ENCODE results near the gene CD7. TPM values are rescaled to one million over a fixed set of nuclear protein-coding genes. Genes with fewer than 3 reads are reported as not detected.

The CD7 gene
- total and polyA plus RNA-seq, 9 of the 15 experiments (the other 6 are each of a cell fraction or from before 2014, with no cell fraction given): 0.21 to 0.35 TPM; not detected in 7

DNA sequence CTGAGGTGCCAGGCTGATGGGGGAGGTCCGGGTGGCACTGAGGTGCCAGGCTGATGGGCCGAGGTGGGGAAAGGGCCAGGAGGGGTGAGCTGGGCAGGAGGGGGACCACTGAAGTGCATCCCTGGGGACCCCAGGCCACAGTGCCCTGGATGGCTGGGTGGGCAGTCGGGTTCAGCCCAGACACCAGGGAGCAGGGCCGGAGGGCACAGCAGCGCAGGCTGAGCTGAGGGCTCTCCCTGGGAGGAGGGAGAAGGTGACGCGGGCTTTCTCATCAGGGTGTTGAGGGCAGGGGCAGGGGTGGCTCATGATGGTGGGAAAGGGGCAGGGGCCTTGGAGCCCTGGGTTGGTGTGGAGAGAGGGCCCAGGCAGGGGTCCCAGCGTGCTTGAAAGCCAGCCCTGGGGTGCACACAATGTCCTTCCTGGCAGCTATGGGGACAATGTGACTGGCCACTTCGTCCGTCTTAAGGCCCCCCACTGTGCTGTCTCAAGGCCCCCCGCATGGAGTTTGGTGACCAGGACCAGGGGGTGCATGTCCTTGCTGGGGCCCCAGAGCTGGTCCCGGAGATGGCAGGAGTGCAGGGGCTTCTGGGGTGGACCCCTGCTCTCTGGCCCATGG, 16.0 kb downstream of the CD7 start (continued):
- TF ChIP-seq, protein P1, sequence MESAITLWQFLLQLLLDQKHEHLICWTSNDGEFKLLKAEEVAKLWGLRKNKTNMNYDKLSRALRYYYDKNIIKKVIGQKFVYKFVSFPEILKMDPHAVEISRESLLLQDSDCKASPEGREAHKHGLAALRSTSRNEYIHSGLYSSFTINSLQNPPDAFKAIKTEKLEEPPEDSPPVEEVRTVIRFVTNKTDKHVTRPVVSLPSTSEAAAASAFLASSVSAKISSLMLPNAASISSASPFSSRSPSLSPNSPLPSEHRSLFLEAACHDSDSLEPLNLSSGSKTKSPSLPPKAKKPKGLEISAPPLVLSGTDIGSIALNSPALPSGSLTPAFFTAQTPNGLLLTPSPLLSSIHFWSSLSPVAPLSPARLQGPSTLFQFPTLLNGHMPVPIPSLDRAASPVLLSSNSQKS (CRISPR knock-in tag; IDR thresholded peaks at IDR 0.05): no peak
- TF ChIP-seq JUND (IDR thresholded peaks at IDR 0.05; ENCODE audit: borderline replicate concordance, low read depth, low read length) (no peak), JUND (tag; IDR thresholded peaks at IDR 0.05; ENCODE audit: borderline replicate concordance, low read depth, low read length) (no peak), FOXA3 (CRISPR knock-in tag; conservative IDR thresholded peaks at IDR 0.05 in 1 of 2, IDR thresholded peaks at IDR 0.05 in 1 of 2) (no peak), ZNF699 (CRISPR knock-in tag; IDR thresholded peaks at IDR 0.05; ENCODE audit: insufficient replicate concordance) (no peak), KAT2B (IDR thresholded peaks at IDR 0.05; ENCODE audit: low read depth, low read length) (no peak), KDM2B (CRISPR knock-in tag; IDR thresholded peaks at IDR 0.05) (no peak), ASH1L (IDR thresholded peaks at IDR 0.05; ENCODE audit: borderline replicate concordance, low read depth, partially characterized antibody) (no peak), KAT7 (CRISPR knock-in tag; IDR thresholded peaks at IDR 0.05; ENCODE audit: borderline replicate concordance) (no peak), ZC3H11A (IDR thresholded peaks at IDR 0.05; ENCODE audit: low read depth, low read length) (no peak), ZNF780A (CRISPR knock-in tag; IDR thresholded peaks at IDR 0.05) (no peak), SMARCA4 (IDR thresholded peaks at IDR 0.05) (no peak), PTBP1 (IDR thresholded peaks at IDR 0.05; ENCODE audit: low read depth, low read length) (peak; percentile 100), ARID1B (IDR thresholded peaks at IDR 0.05) (no peak), ZBTB7A (IDR thresholded peaks at IDR 0.05; ENCODE audit: borderline replicate concordance, control insufficient read depth, low read depth, low read length) (0 out of 2 replicates have a peak, but pooled peaks have one; percentile 39), IRF2 (CRISPR knock-in tag; IDR thresholded peaks at IDR 0.05) (no peak), ZNF766 (CRISPR knock-in tag; conservative IDR thresholded peaks at IDR 0.05) (no peak), EGR1 (conservative IDR thresholded peaks at IDR 0.05) (no peak), ZSCAN29 (IDR thresholded peaks at IDR 0.05) (peak; percentile 58; the same call in 1 of the 2 replicates), PHF21A (IDR thresholded peaks at IDR 0.05; ENCODE audit: borderline replicate concordance, low read depth) (0 out of 2 replicates have a peak, but pooled peaks have one; percentile 61)

Measured in K562 (cell line).